HepG2 (cell line): Measurements from ENCODE around the gene CXCL3.

Experiments
- ZNF253 ChIP-seq: sonication (generic); formaldehyde crosslinking; IDR thresholded peaks from 2 replicates; pipeline ENCODE4 v1.8.0; 2022; ENCODE audit warnings: mild to moderate bottlenecking, missing genetic modification reagents, borderline replicate concordance
- ZNF331 ChIP-seq: sonication (generic); formaldehyde crosslinking; IDR thresholded peaks from 2 replicates; pipeline ENCODE4 v1.4.0; 2020; ENCODE audit warnings: missing genetic modification reagents

- TF ChIP-seq ZNF331 (CRISPR knock-in tag) (no peak), ZNF253 (CRISPR knock-in tag) (no peak)
Observed at GRCh38 chr4:74063859-74064258, 25.4 kb upstream of the CXCL3 start.
